GM23338 (cell line): ENCODE data around the gene EMILIN3.

Experiments
- CREB1 ChIP-seq: fragments of 250-450 bp; sonication (Bioruptor Pico); IDR thresholded peaks from 2 replicates; pipeline ENCODE4 v1.5.0; 2020; ENCODE audit warnings: low read depth, mild to moderate bottlenecking, moderate library complexity
- CTCF ChIP-seq, 2 experiments: fragments of 200-600 bp in 1 of 2; sonication (generic) in 1 of 2; conservative IDR thresholded peaks; 2 replicates each; pipeline versions ENCODE4 v1.5.1 to v1.6.1; 2016 to 2017; ENCODE audit warnings: antibody characterized with exemption in 2 of 2, low read depth in 2 of 2, mild to moderate bottlenecking in 2 of 2, moderate library complexity in 1 of 2
- EZH2 ChIP-seq: fragments of 200-600 bp; sonication (generic); IDR thresholded peaks from one replicate; pipeline ENCODE4 v1.8.0; 2017; ENCODE audit warnings: antibody characterized with exemption, mild to moderate bottlenecking, low read depth; ENCODE audit not compliant: unreplicated experiment
- EZH2phosphoT487 ChIP-seq: fragments of 200-600 bp; sonication (generic); IDR thresholded peaks from one replicate; pipeline ENCODE4 v1.8.1; 2018; ENCODE audit warnings: antibody characterized with exemption; ENCODE audit not compliant: unreplicated experiment
- POLR2AphosphoS5 ChIP-seq: IDR thresholded peaks from 2 replicates; pipeline ENCODE4 v1.6.1; 2016; ENCODE audit warnings: antibody characterized with exemption, low read depth
- TF ChIP-seq, protein P1 (sequence below): IDR thresholded peaks from one replicate; pipeline ENCODE4 v1.6.1; 2018; ENCODE audit warnings: antibody characterized with exemption; ENCODE audit not compliant: unreplicated experiment
- TF ChIP-seq, protein P2 (sequence below): fragments of 250-450 bp; sonication (Bioruptor Pico); IDR thresholded peaks from 2 replicates; pipeline ENCODE4 v1.5.0; 2020; ENCODE audit warnings: mild to moderate bottlenecking, moderate library complexity

GRCh38 chr20:41390889-41391288, 24.3 kb upstream of the EMILIN3 start:
- no peak for TF ChIP-seq POLR2AphosphoS5
- no peak for TF ChIP-seq EZH2
- no peak for TF ChIP-seq CREB1 (CRISPR knock-in tag)
- TF ChIP-seq CTCF (conservative IDR thresholded peaks at IDR 0.05; ENCODE audit: low read depth in 2 of 2), result no peak
- TF ChIP-seq, protein P1, sequence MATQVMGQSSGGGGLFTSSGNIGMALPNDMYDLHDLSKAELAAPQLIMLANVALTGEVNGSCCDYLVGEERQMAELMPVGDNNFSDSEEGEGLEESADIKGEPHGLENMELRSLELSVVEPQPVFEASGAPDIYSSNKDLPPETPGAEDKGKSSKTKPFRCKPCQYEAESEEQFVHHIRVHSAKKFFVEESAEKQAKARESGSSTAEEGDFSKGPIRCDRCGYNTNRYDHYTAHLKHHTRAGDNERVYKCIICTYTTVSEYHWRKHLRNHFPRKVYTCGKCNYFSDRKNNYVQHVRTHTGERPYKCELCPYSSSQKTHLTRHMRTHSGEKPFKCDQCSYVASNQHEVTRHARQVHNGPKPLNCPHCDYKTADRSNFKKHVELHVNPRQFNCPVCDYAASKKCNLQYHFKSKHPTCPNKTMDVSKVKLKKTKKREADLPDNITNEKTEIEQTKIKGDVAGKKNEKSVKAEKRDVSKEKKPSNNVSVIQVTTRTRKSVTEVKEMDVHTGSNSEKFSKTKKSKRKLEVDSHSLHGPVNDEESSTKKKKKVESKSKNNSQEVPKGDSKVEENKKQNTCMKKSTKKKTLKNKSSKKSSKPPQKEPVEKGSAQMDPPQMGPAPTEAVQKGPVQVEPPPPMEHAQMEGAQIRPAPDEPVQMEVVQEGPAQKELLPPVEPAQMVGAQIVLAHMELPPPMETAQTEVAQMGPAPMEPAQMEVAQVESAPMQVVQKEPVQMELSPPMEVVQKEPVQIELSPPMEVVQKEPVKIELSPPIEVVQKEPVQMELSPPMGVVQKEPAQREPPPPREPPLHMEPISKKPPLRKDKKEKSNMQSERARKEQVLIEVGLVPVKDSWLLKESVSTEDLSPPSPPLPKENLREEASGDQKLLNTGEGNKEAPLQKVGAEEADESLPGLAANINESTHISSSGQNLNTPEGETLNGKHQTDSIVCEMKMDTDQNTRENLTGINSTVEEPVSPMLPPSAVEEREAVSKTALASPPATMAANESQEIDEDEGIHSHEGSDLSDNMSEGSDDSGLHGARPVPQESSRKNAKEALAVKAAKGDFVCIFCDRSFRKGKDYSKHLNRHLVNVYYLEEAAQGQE, result no peak
- no peak for TF ChIP-seq EZH2phosphoT487
- TF ChIP-seq, protein P2, sequence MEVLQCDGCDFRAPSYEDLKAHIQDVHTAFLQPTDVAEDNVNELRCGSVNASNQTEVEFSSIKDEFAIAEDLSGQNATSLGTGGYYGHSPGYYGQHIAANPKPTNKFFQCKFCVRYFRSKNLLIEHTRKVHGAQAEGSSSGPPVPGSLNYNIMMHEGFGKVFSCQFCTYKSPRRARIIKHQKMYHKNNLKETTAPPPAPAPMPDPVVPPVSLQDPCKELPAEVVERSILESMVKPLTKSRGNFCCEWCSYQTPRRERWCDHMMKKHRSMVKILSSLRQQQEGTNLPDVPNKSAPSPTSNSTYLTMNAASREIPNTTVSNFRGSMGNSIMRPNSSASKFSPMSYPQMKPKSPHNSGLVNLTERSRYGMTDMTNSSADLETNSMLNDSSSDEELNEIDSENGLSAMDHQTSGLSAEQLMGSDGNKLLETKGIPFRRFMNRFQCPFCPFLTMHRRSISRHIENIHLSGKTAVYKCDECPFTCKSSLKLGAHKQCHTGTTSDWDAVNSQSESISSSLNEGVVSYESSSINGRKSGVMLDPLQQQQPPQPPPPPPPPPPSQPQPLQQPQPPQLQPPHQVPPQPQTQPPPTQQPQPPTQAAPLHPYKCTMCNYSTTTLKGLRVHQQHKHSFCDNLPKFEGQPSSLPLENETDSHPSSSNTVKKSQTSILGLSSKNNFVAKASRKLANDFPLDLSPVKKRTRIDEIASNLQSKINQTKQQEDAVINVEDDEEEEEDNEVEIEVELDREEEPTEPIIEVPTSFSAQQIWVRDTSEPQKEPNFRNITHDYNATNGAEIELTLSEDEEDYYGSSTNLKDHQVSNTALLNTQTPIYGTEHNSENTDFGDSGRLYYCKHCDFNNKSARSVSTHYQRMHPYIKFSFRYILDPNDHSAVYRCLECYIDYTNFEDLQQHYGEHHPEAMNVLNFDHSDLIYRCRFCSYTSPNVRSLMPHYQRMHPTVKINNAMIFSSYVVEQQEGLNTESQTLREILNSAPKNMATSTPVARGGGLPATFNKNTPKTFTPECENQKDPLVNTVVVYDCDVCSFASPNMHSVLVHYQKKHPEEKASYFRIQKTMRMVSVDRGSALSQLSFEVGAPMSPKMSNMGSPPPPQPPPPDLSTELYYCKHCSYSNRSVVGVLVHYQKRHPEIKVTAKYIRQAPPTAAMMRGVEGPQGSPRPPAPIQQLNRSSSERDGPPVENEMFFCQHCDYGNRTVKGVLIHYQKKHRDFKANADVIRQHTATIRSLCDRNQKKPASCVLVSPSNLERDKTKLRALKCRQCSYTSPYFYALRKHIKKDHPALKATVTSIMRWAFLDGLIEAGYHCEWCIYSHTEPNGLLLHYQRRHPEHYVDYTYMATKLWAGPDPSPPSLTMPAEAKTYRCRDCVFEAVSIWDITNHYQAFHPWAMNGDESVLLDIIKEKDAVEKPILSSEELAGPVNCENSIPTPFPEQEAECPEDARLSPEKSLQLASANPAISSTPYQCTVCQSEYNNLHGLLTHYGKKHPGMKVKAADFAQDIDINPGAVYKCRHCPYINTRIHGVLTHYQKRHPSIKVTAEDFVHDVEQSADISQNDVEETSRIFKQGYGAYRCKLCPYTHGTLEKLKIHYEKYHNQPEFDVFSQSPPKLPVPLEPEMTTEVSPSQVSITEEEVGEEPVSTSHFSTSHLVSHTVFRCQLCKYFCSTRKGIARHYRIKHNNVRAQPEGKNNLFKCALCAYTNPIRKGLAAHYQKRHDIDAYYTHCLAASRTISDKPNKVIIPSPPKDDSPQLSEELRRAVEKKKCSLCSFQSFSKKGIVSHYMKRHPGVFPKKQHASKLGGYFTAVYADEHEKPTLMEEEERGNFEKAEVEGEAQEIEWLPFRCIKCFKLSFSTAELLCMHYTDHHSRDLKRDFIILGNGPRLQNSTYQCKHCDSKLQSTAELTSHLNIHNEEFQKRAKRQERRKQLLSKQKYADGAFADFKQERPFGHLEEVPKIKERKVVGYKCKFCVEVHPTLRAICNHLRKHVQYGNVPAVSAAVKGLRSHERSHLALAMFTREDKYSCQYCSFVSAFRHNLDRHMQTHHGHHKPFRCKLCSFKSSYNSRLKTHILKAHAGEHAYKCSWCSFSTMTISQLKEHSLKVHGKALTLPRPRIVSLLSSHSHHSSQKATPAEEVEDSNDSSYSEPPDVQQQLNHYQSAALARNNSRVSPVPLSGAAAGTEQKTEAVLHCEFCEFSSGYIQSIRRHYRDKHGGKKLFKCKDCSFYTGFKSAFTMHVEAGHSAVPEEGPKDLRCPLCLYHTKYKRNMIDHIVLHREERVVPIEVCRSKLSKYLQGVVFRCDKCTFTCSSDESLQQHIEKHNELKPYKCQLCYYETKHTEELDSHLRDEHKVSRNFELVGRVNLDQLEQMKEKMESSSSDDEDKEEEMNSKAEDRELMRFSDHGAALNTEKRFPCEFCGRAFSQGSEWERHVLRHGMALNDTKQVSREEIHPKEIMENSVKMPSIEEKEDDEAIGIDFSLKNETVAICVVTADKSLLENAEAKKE (CRISPR knock-in tag), result no peak
